AG09309 (cell line): Measurements from ENCODE around the gene NCKAP1.
"Not testable (repeated sequence)": the region's sequence is repeated elsewhere in the genome, so short reads cannot be mapped to it uniquely, and the experiment has no call there.

Source experiments
- DNase-seq: peaks from one replicate; pipeline ENCODE4 v3.0.0-alpha.2; 2010; ENCODE audit warnings: low read depth
- H3K4me3 ChIP-seq: 2 replicates; pipeline ENCODE4 v1.5.1; 2011; ENCODE audit warnings: mild to moderate bottlenecking, low read depth, low read length, moderate library complexity; ENCODE audit not compliant: control insufficient read depth
- CTCF ChIP-seq: IDR thresholded peaks from 2 replicates; pipeline ENCODE4 v1.5.1; 2011; ENCODE audit warnings: mild to moderate bottlenecking, low read depth, low read length, inconsistent platforms; ENCODE audit not compliant: insufficient read depth, control insufficient read depth; ENCODE audit errors: missing control alignments

NCKAP1 gene

GRCh38 chr2:182890773-182891378, 147.4 kb downstream of the NCKAP1 start:
- no peak for DNase-seq
- no peak overlapping the region for H3K4me3 ChIP-seq
- no peak for TF ChIP-seq CTCF

- no peak for DNase-seq
- TF ChIP-seq CTCF = no peak
- H3K4me3 ChIP-seq = no peak overlapping the region
Measured at GRCh38 chr2:182890305-182890704, 148.0 kb downstream of the NCKAP1 start.

- no peak overlapping the region for H3K4me3 ChIP-seq
- no peak for TF ChIP-seq CTCF
- DNase-seq = no peak
Measured at GRCh38 chr2:182887753-182888415, 150.4 kb downstream of the NCKAP1 start.

GRCh38 chr2:182887093-182887492, 151.2 kb downstream of the NCKAP1 start:
- no peak overlapping the region for H3K4me3 ChIP-seq
- TF ChIP-seq CTCF = no peak
- DNase-seq = no peak

GRCh38 chr2:182885771-182886170, 152.5 kb downstream of the NCKAP1 start:
- TF ChIP-seq CTCF = no peak
- no peak for DNase-seq
- no peak overlapping the region for H3K4me3 ChIP-seq

- TF ChIP-seq CTCF = no peak
- no peak overlapping the region for H3K4me3 ChIP-seq
- no peak for DNase-seq
Measured at GRCh38 chr2:182883451-182883850, 154.8 kb downstream of the NCKAP1 start.

GRCh38 chr2:182880100-182880499, 158.2 kb downstream of the NCKAP1 start:
- DNase-seq, H3K4me3 ChIP-seq: not testable (repeated sequence)

- H3K4me3 ChIP-seq, DNase-seq: not testable (repeated sequence)
Measured at GRCh38 chr2:182876653-182877052, 161.6 kb downstream of the NCKAP1 start.
